MM.1S (cell line): ENCODE data around the gene PPP2R2D.
"Not testable (repeated sequence)": the region's sequence is repeated elsewhere in the genome, so short reads cannot be mapped to it uniquely, and the experiment has no call there.

Experiments
- EZH2 ChIP-seq: fragments of 300-600 bp; sonication (generic); optimal IDR thresholded peaks from 2 replicates; pipeline ENCODE3; 2017; ENCODE audit warnings: low read depth, mild to moderate bottlenecking, antibody characterized with exemption, low read length, mixed read lengths
- TF ChIP-seq, protein P1 (sequence below): fragments of 300-600 bp; sonication (generic); IDR thresholded peaks from 2 replicates; pipeline ENCODE4 v1.5.1; 2016; ENCODE audit warnings: antibody characterized with exemption, low read length, mixed read lengths

DNA sequence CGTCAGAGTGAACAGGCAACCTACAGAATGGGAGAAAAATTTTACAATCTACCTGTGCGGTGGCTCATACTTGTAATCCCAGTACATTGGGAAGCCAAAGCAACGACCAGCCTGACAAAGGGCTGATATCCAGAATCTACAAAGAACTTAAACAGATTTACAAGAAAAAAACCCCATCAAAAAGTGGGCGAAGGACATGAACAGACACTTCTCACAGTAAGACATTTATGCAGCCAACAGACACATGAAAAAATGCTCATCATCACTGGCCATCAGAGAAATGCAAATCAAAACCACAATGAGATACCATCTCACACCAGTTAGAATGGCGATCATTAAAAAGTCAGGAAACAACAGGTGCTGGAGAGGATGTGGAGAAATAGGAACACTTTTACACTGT lies 86.5 kb downstream of the PPP2R2D start:
- TF ChIP-seq, protein P1, sequence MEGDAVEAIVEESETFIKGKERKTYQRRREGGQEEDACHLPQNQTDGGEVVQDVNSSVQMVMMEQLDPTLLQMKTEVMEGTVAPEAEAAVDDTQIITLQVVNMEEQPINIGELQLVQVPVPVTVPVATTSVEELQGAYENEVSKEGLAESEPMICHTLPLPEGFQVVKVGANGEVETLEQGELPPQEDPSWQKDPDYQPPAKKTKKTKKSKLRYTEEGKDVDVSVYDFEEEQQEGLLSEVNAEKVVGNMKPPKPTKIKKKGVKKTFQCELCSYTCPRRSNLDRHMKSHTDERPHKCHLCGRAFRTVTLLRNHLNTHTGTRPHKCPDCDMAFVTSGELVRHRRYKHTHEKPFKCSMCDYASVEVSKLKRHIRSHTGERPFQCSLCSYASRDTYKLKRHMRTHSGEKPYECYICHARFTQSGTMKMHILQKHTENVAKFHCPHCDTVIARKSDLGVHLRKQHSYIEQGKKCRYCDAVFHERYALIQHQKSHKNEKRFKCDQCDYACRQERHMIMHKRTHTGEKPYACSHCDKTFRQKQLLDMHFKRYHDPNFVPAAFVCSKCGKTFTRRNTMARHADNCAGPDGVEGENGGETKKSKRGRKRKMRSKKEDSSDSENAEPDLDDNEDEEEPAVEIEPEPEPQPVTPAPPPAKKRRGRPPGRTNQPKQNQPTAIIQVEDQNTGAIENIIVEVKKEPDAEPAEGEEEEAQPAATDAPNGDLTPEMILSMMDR: not testable (repeated sequence)
- TF ChIP-seq EZH2: not testable (repeated sequence)
